SK-N-MC (cell line): ENCODE data around the gene ASIC3.

Experiments
- EZH2 ChIP-seq: fragments of 200-600 bp; sonication (generic); IDR thresholded peaks from one replicate; pipeline ENCODE4 v1.6.1; 2017; ENCODE audit warnings: antibody characterized with exemption
- FOXP2 ChIP-seq: optimal IDR thresholded peaks from 2 replicates; pipeline ENCODE3; 2011; ENCODE audit warnings: mild to moderate bottlenecking, moderate library complexity; ENCODE audit not compliant: insufficient read depth; ENCODE audit errors: extremely low read length, control extremely low read depth
- POLR2AphosphoS5 ChIP-seq: IDR thresholded peaks from 2 replicates; pipeline ENCODE4 v1.6.1; 2012; ENCODE audit warnings: mild to moderate bottlenecking, low read depth, low read length, borderline replicate concordance

DNA sequence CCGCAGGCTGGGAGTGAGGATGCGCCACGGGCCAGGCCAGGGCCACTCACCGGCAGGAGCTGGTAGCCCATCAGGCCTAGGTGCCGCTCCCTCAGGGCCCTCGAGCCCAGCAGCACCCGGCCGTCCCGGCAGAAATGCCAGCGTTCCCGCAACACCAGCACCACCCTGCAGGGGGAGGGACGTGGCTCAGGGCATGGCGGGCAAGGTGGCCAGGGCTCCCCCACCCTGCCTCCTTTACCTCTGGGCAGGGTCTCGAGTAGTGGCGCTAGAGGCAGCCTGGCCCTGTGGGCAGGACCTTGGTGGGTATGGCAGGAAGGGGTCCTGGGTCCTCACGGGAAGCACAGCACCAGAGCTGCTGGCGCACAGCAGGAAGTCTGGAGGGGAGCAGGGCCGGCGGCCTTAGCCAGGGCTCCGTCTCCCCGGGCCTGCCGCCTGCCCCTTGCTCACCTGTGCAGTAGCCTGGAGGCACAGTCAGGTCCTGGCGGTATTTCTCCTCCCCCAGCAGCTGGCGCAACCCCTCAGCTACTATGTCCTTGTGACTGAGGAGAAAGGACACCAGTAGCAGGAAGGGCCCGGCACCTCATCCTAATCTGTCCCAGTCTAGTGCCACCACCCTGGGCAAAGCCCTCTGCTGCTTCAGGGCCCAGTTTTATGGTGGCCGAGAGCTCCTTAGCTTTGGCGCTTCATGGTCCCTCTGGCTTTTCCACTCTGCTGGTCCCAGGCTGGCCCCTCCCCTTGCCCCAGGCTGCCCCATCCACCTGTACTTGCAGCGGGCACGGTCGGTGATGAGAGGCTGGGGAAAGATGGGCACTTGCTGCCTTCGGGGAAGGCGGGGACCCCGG lies 28.8 kb downstream of the ASIC3 start:
- TF ChIP-seq POLR2AphosphoS5 (no peak; the same call in 1 of the 2 replicates), EZH2 (no peak), FOXP2 (no peak)
